Adrenal gland (tissue), 5 donors: ENCODE measurements around the gene NOM1.

Experiments
- CTCF ChIP-seq, 6 experiments: fragments of 450-650 bp in 4 of 6; fragments of 200-600 bp in 2 of 6; sonication (generic) in 1 of 6; IDR thresholded peaks; 1 replicate in 5 of 6; 2 replicates in 1 of 6; pipeline versions ENCODE4 v1.5.1 to v1.8.0; 2016 to 2021; ENCODE audit warnings: antibody characterized with exemption in 6 of 6, mild to moderate bottlenecking in 2 of 6, moderate library complexity in 1 of 6
- POLR2A ChIP-seq, 2 donors: fragments of 450-650 bp; IDR thresholded peaks; one replicate each; pipeline ENCODE4 v1.6.1; 2017; ENCODE audit warnings: antibody characterized with exemption in 2 of 2, mild to moderate bottlenecking in 2 of 2, moderate library complexity in 1 of 2
- donor health status: DM: no; HTN: no; CAD: no.

- TF ChIP-seq CTCF (IDR thresholded peaks at IDR 0.05): peak in 1 of 6 experiments; percentile 8
- peak in 1 of 2 donors; percentile 6 for TF ChIP-seq POLR2A (IDR thresholded peaks at IDR 0.05)
Measured at GRCh38 chr7:156950381-156950858, 908 bp downstream of the NOM1 start.
